Measurements from ENCODE around the gene ITPR1. TPM values are rescaled to one million over a fixed set of nuclear protein-coding genes. Genes with fewer than 3 reads are reported as not detected.

Gene ITPR1
- polyA plus RNA-seq, 2 of the 4 experiments (the other 2 are of a cell fraction): 2.8 to 9.6 TPM

DNA sequence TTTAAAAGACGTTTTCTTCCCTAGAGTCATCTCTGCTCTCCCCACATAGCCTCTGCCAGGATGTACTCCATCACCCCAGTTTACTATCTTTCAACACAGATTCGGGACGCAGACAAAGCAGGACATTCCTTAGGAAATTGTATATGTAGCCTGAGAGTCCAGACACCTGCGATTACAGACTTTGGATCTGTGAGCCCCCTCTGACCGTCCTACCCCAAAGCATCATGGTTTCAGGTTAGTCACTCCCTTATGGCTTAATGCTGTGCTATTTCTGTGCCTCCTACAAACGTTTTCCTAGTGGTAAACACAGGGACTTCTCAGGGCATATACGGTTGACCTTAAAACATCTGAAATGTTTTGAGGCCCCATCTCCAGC, 252.1 kb downstream of the ITPR1 start:
- 36% methylated on average over 7 of the region's 7 CpGs for WGBS (ENCODE audit: missing lambda C conversion rate)
- Histone ChIP-seq H3K9me3 (no peaks in the 10 kb centered on the region), H3K4me1 (peaks cover 72% of the 10 kb centered on the region), H3K27ac (peak overlapping the region; percentile 74 to 84), H3K4me3 (no peak overlapping the region), H3K4me2 (peak overlapping the region; percentile 67)
- ATAC-seq (peak in 1 of 2 experiments; percentile 4; a peak in 1 of 6 replicates), DNase-seq (ENCODE audit: low read depth in 1 of 2, low spot score in 1 of 2) (peak in 1 of 2 experiments; percentile 36), FAIRE-seq (no peak)
- POLR2A ChIA-PET: interaction anchor here (1.0 kb wide), 2 partner anchors 122 to 231 kb away, joined by 3 read pairs; no protein-coding TSS in a partner anchor
- CTCF ChIA-PET: interaction anchor here (1.3 to 5.3 kb wide), 3 partner anchors 24 to 235 kb away, joined by 4 to 26 read pairs (median 5); no protein-coding TSS in a partner anchor
- TF ChIP-seq CHD2 (IDR thresholded peaks at IDR 0.05; ENCODE audit: low read length, partially characterized antibody) (no peak), FOSL2 (IDR thresholded peaks at IDR 0.05) (no peak), FOSL2 (CRISPR knock-in tag; IDR thresholded peaks at IDR 0.05) (no peak), RAD21 (conservative IDR thresholded peaks at IDR 0.05 in 1 of 2, IDR thresholded peaks at IDR 0.05 in 1 of 2) (no peak), ZC3H11A (IDR thresholded peaks at IDR 0.05) (no peak), ZNF302 (CRISPR knock-in tag; IDR thresholded peaks at IDR 0.05) (no peak), FOSB (CRISPR knock-in tag; IDR thresholded peaks at IDR 0.05) (no peak), RARB (CRISPR knock-in tag; IDR thresholded peaks at IDR 0.05) (no peak), ZSCAN20 (CRISPR knock-in tag; IDR thresholded peaks at IDR 0.05) (no peak), JUN (IDR thresholded peaks at IDR 0.05) (no peak), BHLHE40 (IDR thresholded peaks at IDR 0.05; ENCODE audit: low read depth, low read length) (no peak), MAZ (IDR thresholded peaks at IDR 0.05; ENCODE audit: borderline replicate concordance, low read depth, low read length) (no peak)
- TF ChIP-seq, protein P1, sequence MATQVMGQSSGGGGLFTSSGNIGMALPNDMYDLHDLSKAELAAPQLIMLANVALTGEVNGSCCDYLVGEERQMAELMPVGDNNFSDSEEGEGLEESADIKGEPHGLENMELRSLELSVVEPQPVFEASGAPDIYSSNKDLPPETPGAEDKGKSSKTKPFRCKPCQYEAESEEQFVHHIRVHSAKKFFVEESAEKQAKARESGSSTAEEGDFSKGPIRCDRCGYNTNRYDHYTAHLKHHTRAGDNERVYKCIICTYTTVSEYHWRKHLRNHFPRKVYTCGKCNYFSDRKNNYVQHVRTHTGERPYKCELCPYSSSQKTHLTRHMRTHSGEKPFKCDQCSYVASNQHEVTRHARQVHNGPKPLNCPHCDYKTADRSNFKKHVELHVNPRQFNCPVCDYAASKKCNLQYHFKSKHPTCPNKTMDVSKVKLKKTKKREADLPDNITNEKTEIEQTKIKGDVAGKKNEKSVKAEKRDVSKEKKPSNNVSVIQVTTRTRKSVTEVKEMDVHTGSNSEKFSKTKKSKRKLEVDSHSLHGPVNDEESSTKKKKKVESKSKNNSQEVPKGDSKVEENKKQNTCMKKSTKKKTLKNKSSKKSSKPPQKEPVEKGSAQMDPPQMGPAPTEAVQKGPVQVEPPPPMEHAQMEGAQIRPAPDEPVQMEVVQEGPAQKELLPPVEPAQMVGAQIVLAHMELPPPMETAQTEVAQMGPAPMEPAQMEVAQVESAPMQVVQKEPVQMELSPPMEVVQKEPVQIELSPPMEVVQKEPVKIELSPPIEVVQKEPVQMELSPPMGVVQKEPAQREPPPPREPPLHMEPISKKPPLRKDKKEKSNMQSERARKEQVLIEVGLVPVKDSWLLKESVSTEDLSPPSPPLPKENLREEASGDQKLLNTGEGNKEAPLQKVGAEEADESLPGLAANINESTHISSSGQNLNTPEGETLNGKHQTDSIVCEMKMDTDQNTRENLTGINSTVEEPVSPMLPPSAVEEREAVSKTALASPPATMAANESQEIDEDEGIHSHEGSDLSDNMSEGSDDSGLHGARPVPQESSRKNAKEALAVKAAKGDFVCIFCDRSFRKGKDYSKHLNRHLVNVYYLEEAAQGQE (IDR thresholded peaks at IDR 0.05): no peak

- peak; percentile 87 for TF ChIP-seq GATA3 (IDR thresholded peaks at IDR 0.05; ENCODE audit: borderline replicate concordance)
- TF ChIP-seq BHLHE40 (IDR thresholded peaks at IDR 0.05; ENCODE audit: low read depth, low read length): no peak
- TF ChIP-seq CEBPB (IDR thresholded peaks at IDR 0.05): peak in 1 of 2 experiments; percentile 38; a peak in 1 of 4 replicates
- no peak for TF ChIP-seq TFCP2L1 (CRISPR knock-in tag; IDR thresholded peaks at IDR 0.05)
- peak; percentile 83; the same call in 1 of the 2 replicates for TF ChIP-seq E2F6 (IDR thresholded peaks at IDR 0.05; ENCODE audit: borderline replicate concordance, low read depth)
- no peak for TF ChIP-seq SREBF2 (IDR thresholded peaks at IDR 0.05)
- TF ChIP-seq FOSL2 (IDR thresholded peaks at IDR 0.05): no peak; the same call in 1 of the 2 replicates
- TF ChIP-seq FOSL2 (CRISPR knock-in tag; IDR thresholded peaks at IDR 0.05): peak; percentile 68
- no peak for TF ChIP-seq CHD4 (IDR thresholded peaks at IDR 0.05; ENCODE audit: borderline replicate concordance)
- no peak for TF ChIP-seq HOXB13 (CRISPR knock-in tag; IDR thresholded peaks at IDR 0.05; ENCODE audit: low read depth)
- 0 out of 5 replicates have a peak, but pooled peaks of 1 of the 2 experiments have one; percentile 26 for TF ChIP-seq JUN (IDR thresholded peaks at IDR 0.05)
- TF ChIP-seq, protein P2, sequence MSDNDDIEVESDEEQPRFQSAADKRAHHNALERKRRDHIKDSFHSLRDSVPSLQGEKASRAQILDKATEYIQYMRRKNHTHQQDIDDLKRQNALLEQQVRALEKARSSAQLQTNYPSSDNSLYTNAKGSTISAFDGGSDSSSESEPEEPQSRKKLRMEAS (IDR thresholded peaks at IDR 0.05): peak; percentile 94
- TF ChIP-seq ZSCAN20 (CRISPR knock-in tag; IDR thresholded peaks at IDR 0.05): no peak
- TF ChIP-seq JUNB (IDR thresholded peaks at IDR 0.05): peak; percentile 38; the same call in 1 of the 2 replicates
- TF ChIP-seq ESRRA (IDR thresholded peaks at IDR 0.05; ENCODE audit: borderline replicate concordance, low read length): no peak
- DNase-seq (ENCODE audit: low read depth in 1 of 2, low spot score in 1 of 2): peak in 1 of 2 experiments; percentile 70
- no peak for FAIRE-seq
- Histone ChIP-seq H3K4me3 (no peak overlapping the region), H3K4me2 (peak overlapping the region; percentile 67), H3K27ac (peak overlapping the region; percentile 74 to 84; a peak in 5 of 6 replicates), H3K9me3 (no peaks in the 10 kb centered on the region), H3K4me1 (peaks cover 73% of the 10 kb centered on the region)
- ATAC-seq: peak in 1 of 2 experiments; percentile 11; a peak in 2 of 6 replicates
- WGBS (ENCODE audit: missing lambda C conversion rate): 38% methylated on average over 11 of the region's 11 CpGs
- ChIA-PET POLR2A (no interaction called here), CTCF (interaction anchor here (1.1 to 5.3 kb wide), 4 partner anchors 25 to 234 kb away, joined by 3 to 26 read pairs (median 4); no protein-coding TSS in a partner anchor)
These were observed 253.3 kb downstream of the ITPR1 start for GRCh38 chr3:4746241-4746958.
